ENCODE measurements around the gene HIP1R.
"Not testable (repeated sequence)": the region's sequence is repeated elsewhere in the genome, so short reads cannot be mapped to it uniquely, and the experiment has no call there.

HIP1R gene

DNA sequence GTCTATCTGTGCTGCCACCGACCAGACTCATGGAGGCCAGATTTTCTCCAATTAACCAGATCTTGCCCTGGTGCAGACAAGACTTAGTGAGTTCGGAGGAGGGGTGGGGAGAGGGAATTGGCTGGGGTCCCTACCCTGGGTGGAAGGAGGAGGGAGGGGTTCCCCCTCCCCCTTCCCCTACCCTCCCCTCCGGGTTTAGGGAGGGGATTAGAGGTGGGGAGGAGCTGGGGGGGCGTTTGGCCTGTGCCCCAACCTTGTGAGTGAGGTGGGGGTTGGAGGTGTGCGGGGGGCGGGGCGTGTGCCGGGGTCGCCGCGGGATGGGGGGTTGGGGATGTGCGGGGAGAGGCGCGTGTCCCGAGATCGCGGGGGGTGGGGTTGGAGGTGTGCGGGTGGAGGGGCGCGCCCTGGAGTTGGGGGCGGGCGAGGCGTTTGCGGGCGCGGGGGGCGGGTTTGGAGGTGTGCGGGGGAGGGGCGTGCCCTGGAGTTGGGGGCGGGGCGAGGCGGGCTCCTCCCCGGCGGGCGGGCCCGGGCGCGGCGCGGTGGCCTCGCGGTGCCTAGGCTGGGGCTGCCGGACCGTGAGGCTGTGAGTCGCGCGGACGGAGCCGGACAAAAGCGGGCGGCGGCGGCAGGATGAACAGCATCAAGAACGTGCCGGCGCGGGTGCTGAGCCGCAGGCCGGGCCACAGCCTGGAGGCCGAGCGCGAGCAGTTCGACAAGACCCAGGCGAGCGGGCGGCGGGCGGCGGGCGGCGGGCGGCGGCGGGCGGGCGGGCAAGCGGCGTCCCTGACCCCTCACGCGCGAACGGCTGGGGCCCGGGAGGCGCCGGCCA, at the start of gene HIP1R:
HIP1R (plus strand) TSS at position 537 of the 829 bp plus-strand sequence; CDS start at position 631, 94 bp downstream.
- DNase-seq: peak; percentile 85

DNA sequence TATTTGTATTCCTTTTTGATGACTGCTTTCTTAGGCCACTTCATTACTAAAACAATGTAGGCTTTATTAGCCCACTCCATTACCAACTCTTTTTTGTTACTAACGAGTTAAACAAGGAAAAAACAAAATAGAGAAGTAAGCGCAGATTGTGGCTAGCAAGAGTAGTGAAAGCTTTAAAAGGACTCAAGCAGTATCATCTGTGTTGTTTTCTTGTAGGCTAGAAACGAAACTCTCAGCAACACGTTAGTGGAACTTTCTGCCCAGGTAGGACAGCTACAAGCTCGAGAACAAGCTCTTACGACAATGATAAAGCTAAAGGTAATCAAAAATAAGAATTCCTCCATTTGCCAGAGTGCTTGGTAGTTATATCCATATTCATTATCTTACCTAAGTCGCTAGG, 49.8 kb upstream of the HIP1R start:
- no peak for DNase-seq

- DNase-seq: no peak
Measured at GRCh38 chr12:122788387-122788786, 46.9 kb upstream of the HIP1R start.

DNA sequence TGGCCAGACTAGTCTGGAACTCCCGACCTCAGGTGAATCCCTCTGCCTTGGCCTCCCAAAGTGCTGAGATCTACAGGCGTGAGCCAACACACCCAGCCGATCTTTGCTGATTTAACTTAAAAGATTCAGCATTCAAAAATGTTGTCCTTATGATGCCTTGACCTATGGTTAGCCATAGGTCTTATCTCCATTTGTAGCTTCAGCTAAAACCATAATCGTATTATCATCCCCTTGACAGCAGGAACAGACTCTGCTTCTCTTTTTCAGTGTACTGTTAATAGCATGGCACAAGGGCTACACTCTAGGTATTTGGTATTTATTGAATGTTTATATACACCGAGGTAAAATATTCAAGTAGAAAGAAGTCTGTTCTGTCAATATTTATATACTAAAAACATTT, 45.6 kb upstream of the HIP1R start:
- DNase-seq: no peak

- no peak for DNase-seq
Measured at GRCh38 chr12:122790393-122791075, 44.7 kb upstream of the HIP1R start.

- no peak for DNase-seq
Measured at GRCh38 chr12:122793685-122794106, 41.6 kb upstream of the HIP1R start.

- no peak for DNase-seq
Measured at GRCh38 chr12:122795807-122796206, 39.5 kb upstream of the HIP1R start.

- DNase-seq: no peak
Measured at GRCh38 chr12:122799641-122800243, 35.5 kb upstream of the HIP1R start.

GRCh38 chr12:122803937-122804336, 31.3 kb upstream of the HIP1R start:
- no peak for DNase-seq

DNA sequence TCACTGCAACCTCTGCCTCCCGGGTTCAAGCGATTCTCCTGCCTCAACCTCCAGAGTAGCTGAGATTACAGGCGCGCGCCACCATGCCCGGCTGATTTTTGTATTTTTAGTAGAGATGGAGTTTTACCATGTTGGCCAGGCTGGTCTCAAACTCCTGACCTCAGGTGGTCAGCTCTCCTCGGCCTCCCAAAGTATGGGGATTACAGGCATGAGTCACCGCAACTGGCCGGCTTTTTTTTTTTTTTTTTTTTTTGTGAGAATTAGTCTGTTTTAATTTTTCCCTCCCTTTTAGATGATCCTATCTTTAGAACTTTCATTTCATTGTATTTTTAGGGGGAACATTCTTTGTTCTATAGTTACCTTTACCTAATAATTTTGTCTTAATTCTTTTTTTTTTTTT, 30.3 kb upstream of the HIP1R start:
- not testable (repeated sequence) for DNase-seq

- DNase-seq: no peak
Measured at GRCh38 chr12:122807651-122808050, 27.6 kb upstream of the HIP1R start.

GRCh38 chr12:122811777-122812176, 23.5 kb upstream of the HIP1R start:
- no peak for DNase-seq

DNA sequence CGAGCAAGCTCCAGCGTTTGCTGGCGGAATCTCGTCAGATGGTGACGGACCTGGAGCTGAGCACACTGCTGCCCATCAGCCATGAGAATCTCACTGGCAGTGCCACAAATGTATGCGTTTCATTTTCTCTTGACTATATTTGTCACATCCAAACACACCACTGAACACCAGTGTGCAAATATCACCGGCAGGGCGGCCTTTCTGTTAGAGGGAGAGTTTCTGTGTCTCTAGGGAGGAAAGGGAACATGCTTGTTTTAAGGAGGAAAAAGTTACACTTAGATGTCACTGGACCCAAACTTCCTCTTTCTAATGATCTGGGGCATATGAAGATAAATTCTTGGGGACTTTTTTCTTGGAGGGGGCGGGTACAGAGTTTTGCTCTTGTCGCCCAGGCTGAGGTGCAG, 21.9 kb upstream of the HIP1R start:
- no peak for DNase-seq

DNA sequence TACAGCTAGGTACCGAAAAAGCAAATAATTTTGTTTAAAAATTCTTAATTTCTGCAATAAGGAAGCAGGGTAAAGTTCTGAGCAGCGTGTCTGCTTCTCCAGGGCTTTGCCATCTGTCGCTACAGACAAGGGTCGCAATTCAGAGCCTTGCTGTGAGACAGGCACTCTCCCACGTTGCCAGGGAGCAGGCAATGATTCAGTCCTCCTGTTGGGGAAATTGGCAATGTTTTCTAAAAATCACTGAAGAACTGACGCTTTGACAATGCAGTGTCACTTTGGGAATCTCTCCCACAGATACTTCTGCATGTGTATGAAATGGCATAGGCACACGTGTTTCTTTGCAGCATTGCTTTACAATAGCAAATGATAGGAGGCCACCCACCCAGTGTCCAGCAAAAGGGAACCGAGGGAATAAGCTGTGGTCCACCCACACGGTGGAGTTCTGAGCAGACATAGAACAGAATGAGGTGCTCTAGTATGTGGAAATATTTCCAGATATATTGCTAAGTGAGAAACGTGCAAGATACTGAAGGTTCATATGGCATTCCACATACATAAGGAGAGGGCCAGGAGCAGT, 16.0 kb upstream of the HIP1R start:
- no peak for DNase-seq

DNA sequence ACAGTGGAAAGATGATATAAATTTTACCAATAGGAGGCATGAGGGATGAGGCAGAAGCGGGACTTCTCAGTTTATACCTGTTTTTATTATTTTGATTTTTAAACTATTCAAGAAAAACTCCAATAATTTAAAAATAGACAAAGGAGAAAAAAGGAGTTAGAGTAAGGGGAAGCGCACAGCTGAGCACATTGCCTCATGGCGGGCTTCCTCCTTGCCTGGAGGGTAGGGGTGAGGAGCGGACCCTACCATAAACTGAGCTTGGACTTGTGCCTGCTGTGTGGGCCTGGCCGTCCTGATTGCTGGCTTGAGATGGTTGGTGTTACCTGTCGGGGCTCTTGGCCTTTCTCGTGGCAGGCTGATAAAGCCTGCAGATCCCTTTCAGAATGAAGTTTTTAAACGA, 15.1 kb upstream of the HIP1R start:
- no peak for DNase-seq

- DNase-seq: no peak
Measured at GRCh38 chr12:122820838-122821271, 14.4 kb upstream of the HIP1R start.

DNA sequence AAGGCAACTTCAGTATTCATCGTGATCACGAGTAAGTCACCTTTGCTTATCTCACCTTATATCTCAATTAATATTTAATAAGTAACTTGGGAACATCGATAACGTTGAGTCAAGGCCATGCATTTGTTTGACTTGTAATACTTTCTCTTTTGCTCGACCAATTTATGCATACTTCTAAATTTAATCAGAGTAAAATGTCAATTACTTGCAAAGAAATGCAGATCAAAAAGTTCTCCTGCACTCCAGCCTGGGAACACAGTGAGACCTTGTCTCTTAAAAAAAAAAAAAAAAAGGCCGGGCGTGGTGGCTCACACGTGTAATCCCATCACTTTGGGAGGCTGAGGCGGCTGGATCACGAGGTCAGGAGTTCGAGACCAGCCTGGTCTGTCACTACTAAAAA, 11.8 kb upstream of the HIP1R start:
- DNase-seq: no peak

GRCh38 chr12:122825773-122826724, 9.2 kb upstream of the HIP1R start:
- DNase-seq: no peak

GRCh38 chr12:122827258-122827657, 8.0 kb upstream of the HIP1R start:
- no peak for DNase-seq

- no peak for DNase-seq
Measured at GRCh38 chr12:122830517-122831214, 4.6 kb upstream of the HIP1R start.

DNA sequence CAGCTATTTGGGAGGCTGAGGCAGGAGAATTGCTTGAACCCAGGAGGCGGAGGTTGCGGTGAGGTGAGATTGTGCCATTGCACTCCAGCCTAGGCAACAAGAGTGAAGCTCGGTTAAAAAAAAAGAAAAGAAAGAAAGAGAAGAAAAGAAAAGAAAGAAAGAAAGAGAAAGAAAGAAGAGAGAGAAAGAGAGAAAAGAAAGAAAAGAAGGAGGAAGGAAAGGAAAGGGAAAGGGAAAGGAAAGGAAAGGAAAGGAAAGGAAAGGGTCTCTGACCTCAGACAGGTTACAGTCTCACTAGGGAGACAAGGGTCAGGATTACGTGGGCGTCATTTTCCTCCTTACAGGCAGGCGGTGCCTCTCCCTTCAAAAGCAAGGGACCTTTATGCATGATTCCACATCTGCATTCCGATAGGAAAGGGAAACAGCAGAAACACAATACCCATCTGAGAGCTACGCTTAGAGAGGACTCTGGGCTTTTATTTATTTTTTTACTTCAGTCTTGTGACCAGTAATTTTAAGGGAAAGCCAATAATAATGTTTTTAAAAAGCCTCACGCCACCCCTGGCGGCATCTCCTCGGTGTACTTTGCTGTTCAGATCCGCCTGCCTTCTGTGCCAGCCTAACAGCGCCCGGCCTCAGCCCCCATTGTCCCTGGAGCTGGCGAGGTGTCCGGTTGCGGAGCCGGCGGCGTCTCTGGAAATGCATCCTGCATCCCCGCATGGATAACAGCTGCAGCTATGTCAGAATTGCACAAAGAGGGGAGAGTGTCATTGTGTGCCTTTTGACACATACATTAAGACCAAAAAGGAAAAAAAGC, 945 bp upstream of the HIP1R start:
- no peak for DNase-seq

All from activated CD8-positive, alpha-beta memory T cell treated with anti-CD3 and anti-CD28 coated beads, Interleukin-2, amount 50 U/mL, for 48 hours (primary cell).